GM04504 (cell line): ENCODE data around the gene PLAGL1.

Experiments
- DNase-seq: peaks from one replicate; pipeline ENCODE4 v3.0.0-alpha.2; 2012; ENCODE audit warnings: low read depth

PLAGL1 gene

GRCh38 chr6:143965503-143966171 is 42.4 kb downstream of the PLAGL1 start:
- DNase-seq, result peak; percentile 40

DNA sequence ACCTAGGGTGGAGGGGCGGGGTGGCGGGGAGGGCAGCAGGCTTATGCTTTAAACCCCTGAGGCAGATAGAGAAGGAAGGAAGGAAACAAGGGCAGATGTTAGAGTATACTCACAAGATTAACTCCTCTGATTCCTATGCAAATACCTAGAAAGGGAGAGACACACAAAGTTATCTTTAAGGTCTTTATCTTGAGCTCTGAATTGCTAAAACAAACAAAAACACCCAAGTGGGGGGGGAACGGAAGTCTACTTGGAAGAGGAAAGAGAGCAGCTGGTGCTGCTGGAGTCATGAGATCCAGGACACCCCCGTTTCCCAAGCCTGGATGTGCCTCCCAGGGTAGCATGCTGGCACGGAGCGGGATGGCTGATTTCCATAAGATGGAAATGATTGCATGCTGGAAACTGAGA is 43.4 kb downstream of the PLAGL1 start:
- no peak for DNase-seq

- DNase-seq, result no peak
Measured at GRCh38 chr6:143963158-143963919, 44.7 kb downstream of the PLAGL1 start.

DNA sequence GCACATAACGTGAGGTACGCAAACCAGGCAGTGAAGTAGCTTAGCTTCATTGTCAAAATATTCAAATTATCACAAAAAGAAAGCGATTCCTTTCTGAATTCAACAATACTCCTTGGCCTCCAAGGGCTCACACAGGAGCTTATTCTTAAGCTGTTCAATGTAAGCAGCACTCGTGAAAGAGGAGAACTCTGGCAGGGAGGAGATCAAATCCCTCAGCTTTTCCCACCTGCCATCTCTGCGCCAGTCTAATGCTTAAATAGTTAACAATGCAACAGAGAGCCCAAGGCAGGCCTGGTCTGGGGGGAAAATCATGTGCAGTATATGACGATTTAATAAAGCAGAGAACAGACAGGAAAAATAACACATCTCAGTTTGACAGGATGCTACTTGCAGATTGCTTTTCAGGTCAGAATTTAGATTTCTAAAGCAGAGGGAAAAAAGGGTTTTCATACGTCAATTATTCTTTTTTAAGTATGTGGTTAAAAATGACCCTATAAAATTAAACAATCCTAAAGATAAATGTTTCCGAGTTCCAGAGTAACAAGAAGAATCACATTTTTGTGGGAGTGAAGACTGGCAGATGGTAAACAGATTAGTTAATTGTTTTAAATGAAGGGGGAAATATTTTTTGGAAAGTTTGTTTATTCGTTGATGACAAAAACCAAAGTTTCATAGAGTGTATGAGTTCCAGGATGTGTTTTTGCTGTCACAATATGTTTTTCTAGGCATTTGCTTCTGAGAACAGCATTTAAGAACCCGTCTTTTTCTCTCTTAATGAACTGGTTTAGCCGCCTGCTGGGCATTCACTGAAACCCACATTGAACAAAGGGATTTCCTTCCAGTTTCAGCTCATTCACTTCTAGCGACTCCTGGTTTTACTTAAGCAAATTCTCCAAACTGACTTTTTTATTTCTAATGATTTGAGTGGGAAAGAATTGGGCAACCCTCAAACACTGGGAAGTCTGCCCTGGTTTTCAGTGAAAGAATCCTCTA is 45.9 kb downstream of the PLAGL1 start:
- DNase-seq, result peak; percentile 53

- no peak for DNase-seq
Measured at GRCh38 chr6:143961066-143961465, 47.0 kb downstream of the PLAGL1 start.

DNA sequence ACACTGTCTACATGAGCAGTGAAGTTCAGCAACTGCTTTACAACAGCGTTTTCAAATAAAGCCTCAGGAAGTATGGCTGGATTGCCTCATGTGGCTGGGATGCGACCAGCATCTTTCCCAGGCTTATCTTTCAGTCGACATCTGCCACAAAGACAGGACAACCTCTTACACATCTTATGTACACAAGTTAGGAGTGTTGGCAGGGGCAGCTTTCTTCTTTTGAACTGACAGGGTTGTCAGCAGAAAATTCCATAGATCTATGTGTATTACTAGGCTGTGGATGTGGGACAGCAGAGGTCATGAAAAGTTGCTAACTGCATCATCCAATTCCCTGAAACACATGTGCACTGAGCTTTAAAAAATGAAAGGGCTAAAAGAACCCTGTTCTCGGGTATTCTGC is 48.1 kb downstream of the PLAGL1 start:
- no peak for DNase-seq

- DNase-seq, result no peak
Measured at GRCh38 chr6:143958839-143959399, 49.1 kb downstream of the PLAGL1 start.

- DNase-seq, result no peak
Measured at GRCh38 chr6:143957679-143958274, 50.3 kb downstream of the PLAGL1 start.

DNA sequence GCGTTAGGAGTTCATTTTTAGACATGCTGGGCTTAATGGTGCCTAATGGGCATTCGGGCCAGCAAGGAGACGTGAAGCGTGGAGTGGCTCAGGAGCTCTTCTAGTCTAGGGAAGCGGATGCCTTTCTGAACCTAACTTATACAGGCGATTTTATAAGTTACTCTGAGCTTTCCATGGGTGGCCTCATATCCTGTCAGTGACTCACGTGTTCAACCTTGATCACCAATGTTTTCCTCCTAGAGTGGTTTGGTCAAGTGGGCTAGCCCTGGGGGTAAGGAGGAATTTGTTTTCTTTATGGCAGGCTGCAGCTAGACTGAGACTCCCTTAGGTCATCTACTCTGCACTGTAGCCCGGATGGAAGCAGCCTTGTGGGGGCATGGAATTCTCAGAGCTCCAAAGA is 52.1 kb downstream of the PLAGL1 start:
- DNase-seq, result no peak

GRCh38 chr6:143953922-143954321 is 54.1 kb downstream of the PLAGL1 start:
- no peak for DNase-seq

DNA sequence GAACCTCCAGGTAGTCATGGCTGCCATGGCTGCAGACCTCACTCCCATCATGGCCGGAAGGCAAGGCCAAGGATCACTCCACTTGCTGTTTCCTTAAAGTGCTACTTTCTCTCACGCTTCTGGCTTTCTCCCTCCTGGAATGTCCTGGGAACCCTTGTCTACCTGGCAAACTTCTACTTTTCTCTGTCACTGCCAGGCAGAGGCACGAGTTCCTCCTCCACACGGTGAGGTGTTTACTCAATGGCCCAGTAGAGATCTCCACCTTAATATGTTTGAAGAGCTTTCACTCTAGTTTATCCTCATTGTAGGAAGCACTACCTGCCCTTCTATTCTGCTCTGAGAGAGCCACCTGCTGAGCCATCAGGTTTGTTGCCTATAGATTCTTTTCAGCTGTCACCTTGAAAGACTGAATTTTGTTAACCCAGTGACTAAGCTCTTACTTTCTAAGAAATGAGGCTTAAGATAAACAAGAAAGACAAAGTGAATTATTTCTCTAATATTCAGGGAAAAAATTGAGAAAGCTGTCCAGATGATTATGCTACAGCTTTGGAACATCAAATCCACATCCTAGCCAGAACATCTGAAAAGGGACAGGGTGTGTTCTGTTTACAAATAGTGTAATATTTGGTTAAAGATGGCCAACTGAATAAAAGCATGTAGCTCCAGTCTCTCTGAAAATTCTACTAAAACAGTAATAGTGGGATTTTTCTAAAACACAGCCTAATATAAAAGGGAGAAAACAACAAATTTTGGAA is 54.9 kb downstream of the PLAGL1 start:
- no peak for DNase-seq

DNA sequence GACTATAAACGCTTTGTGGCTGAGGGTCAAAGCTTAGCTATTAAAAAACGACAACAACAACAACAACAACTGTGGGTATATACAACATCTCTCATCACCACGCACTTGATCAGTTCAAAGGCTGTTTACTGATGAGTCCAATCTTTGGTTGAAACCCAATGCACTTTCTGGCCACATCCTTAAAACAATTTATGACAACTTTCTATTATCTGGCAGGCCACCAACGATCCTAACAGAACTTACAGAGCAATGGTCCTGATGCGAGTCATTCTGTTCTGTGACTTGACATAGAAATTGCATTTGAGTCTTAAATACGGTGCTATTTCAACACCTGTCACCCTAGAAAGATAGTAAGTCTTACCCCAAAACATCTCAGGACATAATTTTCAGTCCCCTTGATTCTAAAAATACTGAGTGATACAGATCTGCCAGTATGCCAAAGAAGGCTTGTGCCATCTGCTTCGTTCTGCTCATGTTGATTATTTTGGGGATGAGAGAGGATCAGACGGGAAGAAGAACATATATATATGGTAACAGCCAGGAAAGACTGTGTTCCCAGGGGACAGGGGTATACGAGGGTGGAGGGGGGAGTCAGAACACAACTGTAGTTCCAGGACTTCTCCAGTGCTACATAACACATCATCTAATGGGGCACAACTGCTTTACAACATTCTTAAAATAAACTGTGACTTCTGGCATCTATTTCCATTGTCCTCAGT is 55.8 kb downstream of the PLAGL1 start:
- no peak for DNase-seq

DNA sequence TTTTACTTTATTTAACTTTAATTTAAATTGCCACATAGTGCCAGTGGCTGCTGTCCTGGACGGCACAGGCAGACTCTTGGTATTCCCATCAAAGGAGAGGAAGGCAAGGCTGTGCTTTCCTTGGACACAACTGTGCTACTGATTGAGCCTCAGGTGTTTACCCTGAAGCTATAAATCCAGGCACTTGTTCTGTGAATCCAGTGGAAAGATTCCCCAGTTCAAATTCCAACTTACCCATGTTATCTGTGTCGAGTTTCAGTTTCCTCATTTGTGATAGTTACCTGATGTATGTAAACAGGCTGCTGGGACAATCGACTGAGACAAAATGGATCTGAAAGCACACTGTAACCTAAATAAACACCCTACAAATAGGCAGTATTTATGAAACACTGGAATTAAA is 57.2 kb downstream of the PLAGL1 start:
- no peak for DNase-seq

DNA sequence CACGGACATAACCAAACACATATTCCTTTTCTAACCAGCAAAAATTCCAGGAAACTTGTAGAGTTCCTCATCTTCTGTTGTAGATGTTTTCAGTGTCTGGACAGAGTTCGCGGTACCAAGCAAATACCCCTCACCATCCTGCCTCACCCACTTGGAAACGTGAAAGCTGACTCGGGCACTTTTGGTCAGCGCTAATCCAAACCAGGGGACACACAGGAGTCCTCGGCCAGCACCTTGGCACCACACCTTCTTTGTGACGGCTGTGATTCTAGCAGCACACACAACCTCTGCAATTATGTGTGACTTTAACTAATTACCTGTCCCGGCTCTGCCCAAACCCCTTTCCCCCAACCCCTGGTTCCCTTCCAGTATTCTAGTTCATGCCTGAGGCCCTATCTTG is 58.1 kb downstream of the PLAGL1 start:
- DNase-seq, result no peak

DNA sequence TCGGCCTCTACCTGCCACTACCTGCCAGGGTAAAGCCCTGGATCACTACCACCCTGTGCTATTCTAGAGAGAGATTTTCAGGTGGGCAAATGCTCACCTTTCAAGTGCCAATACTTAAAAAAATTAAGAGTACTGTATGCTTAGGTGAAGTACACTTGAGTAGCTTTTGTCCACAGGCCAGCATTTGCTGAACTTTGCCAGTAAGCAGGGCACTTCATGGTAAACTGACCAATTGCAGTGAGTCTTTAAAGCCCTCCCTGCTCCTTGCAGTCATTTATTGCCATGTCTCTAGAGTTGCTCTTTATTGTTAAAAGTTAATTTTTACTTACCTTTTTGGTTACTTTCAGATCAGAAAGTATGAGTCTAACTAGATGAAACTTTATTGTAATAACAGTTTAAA is 58.5 kb downstream of the PLAGL1 start:
- no peak for DNase-seq

GRCh38 chr6:143948208-143948607 is 59.9 kb downstream of the PLAGL1 start:
- DNase-seq, result no peak

- no peak for DNase-seq
Measured at GRCh38 chr6:143941852-143942627, 66.0 kb downstream of the PLAGL1 start.

GRCh38 chr6:143940011-143940597 is 68.0 kb downstream of the PLAGL1 start:
- DNase-seq, result peak; percentile 10

- DNase-seq, result no peak
Measured at GRCh38 chr6:143939364-143939763, 68.7 kb downstream of the PLAGL1 start.
